Activated T-cell treated with anti-CD3 and anti-CD28 coated beads, Interleukin-2, amount 50 U/mL, for 24 hours (primary cell): Measurements from ENCODE around the gene MAP3K19.
"Not testable (repeated sequence)": the region's sequence is repeated elsewhere in the genome, so short reads cannot be mapped to it uniquely, and the experiment has no call there.

Experiments
- DNase-seq: peaks from one replicate; pipeline ENCODE4 v3.0.0-alpha.2; 2020
- H3K27ac Mint-ChIP-seq: 2 replicates; pipeline ENCODE4 v1.8.0; 2020; ENCODE audit warnings: mild to moderate bottlenecking, mixed read lengths
- H3K27me3 Mint-ChIP-seq: 2 replicates; pipeline ENCODE4 v1.8.0; 2020; ENCODE audit warnings: mixed read lengths
- H3K36me3 Mint-ChIP-seq: 2 replicates; pipeline ENCODE4 v1.8.0; 2020; ENCODE audit warnings: low read depth, mixed read lengths
- H3K4me1 Mint-ChIP-seq: 2 replicates; pipeline ENCODE4 v1.8.0; 2020; ENCODE audit warnings: low read depth, mixed read lengths
- H3K4me3 Mint-ChIP-seq: 2 replicates; pipeline ENCODE4 v1.8.0; 2020; ENCODE audit warnings: mild to moderate bottlenecking, moderate library complexity, mixed read lengths
- H3K9me3 Mint-ChIP-seq: 2 replicates; pipeline ENCODE4 v1.8.0; 2020; ENCODE audit warnings: mixed read lengths

Gene MAP3K19, protein sequence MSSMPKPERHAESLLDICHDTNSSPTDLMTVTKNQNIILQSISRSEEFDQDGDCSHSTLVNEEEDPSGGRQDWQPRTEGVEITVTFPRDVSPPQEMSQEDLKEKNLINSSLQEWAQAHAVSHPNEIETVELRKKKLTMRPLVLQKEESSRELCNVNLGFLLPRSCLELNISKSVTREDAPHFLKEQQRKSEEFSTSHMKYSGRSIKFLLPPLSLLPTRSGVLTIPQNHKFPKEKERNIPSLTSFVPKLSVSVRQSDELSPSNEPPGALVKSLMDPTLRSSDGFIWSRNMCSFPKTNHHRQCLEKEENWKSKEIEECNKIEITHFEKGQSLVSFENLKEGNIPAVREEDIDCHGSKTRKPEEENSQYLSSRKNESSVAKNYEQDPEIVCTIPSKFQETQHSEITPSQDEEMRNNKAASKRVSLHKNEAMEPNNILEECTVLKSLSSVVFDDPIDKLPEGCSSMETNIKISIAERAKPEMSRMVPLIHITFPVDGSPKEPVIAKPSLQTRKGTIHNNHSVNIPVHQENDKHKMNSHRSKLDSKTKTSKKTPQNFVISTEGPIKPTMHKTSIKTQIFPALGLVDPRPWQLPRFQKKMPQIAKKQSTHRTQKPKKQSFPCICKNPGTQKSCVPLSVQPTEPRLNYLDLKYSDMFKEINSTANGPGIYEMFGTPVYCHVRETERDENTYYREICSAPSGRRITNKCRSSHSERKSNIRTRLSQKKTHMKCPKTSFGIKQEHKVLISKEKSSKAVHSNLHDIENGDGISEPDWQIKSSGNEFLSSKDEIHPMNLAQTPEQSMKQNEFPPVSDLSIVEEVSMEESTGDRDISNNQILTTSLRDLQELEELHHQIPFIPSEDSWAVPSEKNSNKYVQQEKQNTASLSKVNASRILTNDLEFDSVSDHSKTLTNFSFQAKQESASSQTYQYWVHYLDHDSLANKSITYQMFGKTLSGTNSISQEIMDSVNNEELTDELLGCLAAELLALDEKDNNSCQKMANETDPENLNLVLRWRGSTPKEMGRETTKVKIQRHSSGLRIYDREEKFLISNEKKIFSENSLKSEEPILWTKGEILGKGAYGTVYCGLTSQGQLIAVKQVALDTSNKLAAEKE (N-terminal part only)

GRCh38 chr2:135047300-135047699 lies at the start of gene MAP3K19:
Gene MAP3K19, minus strand, starts transcription at chr2:135047447. Its CDS starts 22,800 bp downstream, at chr2:135024647.
- no peak for DNase-seq
- H3K27ac Mint-ChIP-seq, result no peak within 1 kb of the TSS
- H3K9me3 Mint-ChIP-seq, result no peaks in the 10 kb centered on the region
- no peaks in the 10 kb centered on the region for H3K27me3 Mint-ChIP-seq
- H3K4me1 Mint-ChIP-seq, result peaks cover 11% of the 10 kb centered on the region
- peaks cover 2% of the 10 kb centered on the region for H3K36me3 Mint-ChIP-seq
- H3K4me3 Mint-ChIP-seq, result no peak within 1 kb of the TSS

- DNase-seq, result no peak
- H3K36me3 Mint-ChIP-seq, result peaks cover 76% of the 10 kb centered on the region
- no peaks in the 10 kb centered on the region for H3K9me3 Mint-ChIP-seq
- H3K4me3 Mint-ChIP-seq, result no peak overlapping the region
- H3K27ac Mint-ChIP-seq, result no peak overlapping the region
- no peaks in the 10 kb centered on the region for H3K27me3 Mint-ChIP-seq
- peaks cover 28% of the 10 kb centered on the region for H3K4me1 Mint-ChIP-seq
Measured at GRCh38 chr2:135096665-135097446, 49.6 kb upstream of the MAP3K19 start.

DNA sequence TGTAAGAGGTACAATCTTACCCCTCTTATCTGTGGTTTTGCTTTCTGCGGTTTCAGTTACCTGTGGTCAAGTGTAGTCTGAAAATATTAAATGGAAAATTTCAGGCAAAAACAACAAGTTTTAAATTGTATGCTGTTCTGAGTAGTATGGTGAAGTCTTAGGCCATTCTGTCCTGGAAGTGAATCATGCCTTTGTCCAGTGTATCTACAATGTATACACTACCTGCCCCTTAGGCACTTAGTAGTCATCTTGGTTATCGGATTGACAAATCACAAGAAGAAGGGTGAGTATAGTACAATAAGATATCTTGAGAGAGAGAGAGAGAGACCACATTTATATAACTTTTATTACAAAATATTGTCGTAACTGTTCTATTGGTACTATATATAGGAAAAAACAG lies 48.3 kb upstream of the MAP3K19 start:
- no peaks in the 10 kb centered on the region for H3K27me3 Mint-ChIP-seq
- peaks cover 26% of the 10 kb centered on the region for H3K4me1 Mint-ChIP-seq
- peaks cover 80% of the 10 kb centered on the region for H3K36me3 Mint-ChIP-seq
- no peak overlapping the region for H3K27ac Mint-ChIP-seq
- no peak overlapping the region for H3K4me3 Mint-ChIP-seq
- H3K9me3 Mint-ChIP-seq, result no peaks in the 10 kb centered on the region
- DNase-seq, result no peak

- no peak for DNase-seq
- Mint-ChIP-seq H3K27ac (no peak overlapping the region), H3K4me3 (no peak overlapping the region), H3K27me3 (no peaks in the 10 kb centered on the region), H3K9me3 (no peaks in the 10 kb centered on the region), H3K36me3 (peaks cover 80% of the 10 kb centered on the region), H3K4me1 (peaks cover 19% of the 10 kb centered on the region)
Measured at GRCh38 chr2:135094508-135094907, 47.3 kb upstream of the MAP3K19 start.

- Mint-ChIP-seq H3K36me3 (peaks cover 80% of the 10 kb centered on the region), H3K4me3 (no peak overlapping the region), H3K27ac (no peak overlapping the region), H3K4me1 (peaks cover 12% of the 10 kb centered on the region), H3K9me3 (no peaks in the 10 kb centered on the region), H3K27me3 (no peaks in the 10 kb centered on the region)
- DNase-seq, result no peak
Measured at GRCh38 chr2:135093670-135094330, 46.6 kb upstream of the MAP3K19 start.

- DNase-seq, result no peak
- Mint-ChIP-seq H3K4me1 (peaks cover 12% of the 10 kb centered on the region), H3K4me3 (no peak overlapping the region), H3K36me3 (peaks cover 85% of the 10 kb centered on the region), H3K9me3 (no peaks in the 10 kb centered on the region), H3K27me3 (no peaks in the 10 kb centered on the region), H3K27ac (no peak overlapping the region)
Measured at GRCh38 chr2:135093193-135093592, 45.9 kb upstream of the MAP3K19 start.

- no peaks in the 10 kb centered on the region for H3K9me3 Mint-ChIP-seq
- H3K4me1 Mint-ChIP-seq, result peaks cover 15% of the 10 kb centered on the region
- H3K27me3 Mint-ChIP-seq, result no peaks in the 10 kb centered on the region
- H3K27ac Mint-ChIP-seq, result no peak overlapping the region
- H3K36me3 Mint-ChIP-seq, result peaks cover 88% of the 10 kb centered on the region
- no peak overlapping the region for H3K4me3 Mint-ChIP-seq
- DNase-seq, result no peak
Measured at GRCh38 chr2:135091681-135092080, 44.4 kb upstream of the MAP3K19 start.

DNA sequence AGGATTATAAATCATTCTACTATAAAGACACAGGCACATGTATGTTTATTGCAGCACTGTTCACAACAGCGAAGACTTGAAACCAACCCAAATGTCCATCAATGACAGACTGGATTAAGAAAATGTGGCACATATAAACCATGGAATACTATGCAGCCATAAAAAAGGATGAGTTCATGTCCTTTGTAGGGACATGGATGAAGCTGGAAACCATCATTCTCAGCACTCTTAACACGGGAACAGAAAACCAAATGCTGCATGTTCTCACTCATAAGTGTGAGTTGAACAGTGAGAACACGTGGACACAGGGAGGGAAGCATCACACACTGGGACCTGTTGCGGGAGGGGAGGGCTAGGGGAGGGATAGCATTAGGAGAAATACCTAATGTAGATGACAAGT lies 42.4 kb upstream of the MAP3K19 start:
- not testable (repeated sequence) for H3K27me3 Mint-ChIP-seq, H3K9me3 Mint-ChIP-seq, DNase-seq, H3K27ac Mint-ChIP-seq, H3K4me3 Mint-ChIP-seq
- peaks cover 25% of the 10 kb centered on the region for H3K4me1 Mint-ChIP-seq
- H3K36me3 Mint-ChIP-seq, result peaks cover 84% of the 10 kb centered on the region

DNA sequence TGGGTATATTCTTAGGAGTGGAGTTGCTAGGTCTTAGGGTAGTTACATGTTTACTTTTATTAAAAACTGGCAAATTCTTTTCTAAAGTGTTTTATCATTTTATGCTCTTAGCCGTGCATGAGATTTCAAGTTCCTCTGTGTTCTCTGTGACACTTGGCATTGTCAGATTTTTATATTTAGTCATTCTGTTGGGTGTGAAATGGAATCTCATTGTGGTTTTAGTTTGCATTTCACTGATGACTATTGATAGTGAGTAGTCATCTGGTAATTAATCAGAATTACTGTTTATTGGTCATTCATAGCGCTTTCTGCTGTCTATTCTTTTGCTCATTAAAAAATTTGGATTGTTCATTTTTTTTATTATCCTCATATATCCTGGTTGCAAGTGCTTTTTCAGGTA lies 39.0 kb upstream of the MAP3K19 start:
- no peak overlapping the region for H3K27ac Mint-ChIP-seq

DNA sequence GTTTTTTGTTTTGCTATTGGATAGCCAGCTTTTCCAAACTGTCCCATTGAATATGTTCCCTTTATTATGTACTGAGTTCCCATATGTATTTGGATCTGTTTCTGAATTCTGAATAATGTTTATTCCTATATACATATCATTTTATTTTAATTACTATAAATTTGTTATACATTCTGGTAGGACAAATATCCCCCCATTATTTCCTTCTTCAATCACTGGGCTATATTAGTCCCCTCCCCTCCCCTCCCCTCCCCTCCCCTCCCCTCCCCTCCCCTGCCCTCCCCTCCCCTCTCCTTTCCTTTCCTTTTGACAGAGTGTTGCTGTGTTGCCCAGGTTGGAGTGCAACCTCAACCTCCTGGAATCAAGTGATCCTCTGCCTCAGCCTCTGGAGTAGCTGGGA lies 31.2 kb upstream of the MAP3K19 start:
- Mint-ChIP-seq H3K4me3 (no peak overlapping the region), H3K36me3 (peaks cover 76% of the 10 kb centered on the region), H3K9me3 (peaks cover 3% of the 10 kb centered on the region), H3K27me3 (no peaks in the 10 kb centered on the region), H3K27ac (no peak overlapping the region), H3K4me1 (peaks cover 25% of the 10 kb centered on the region)
- DNase-seq, result no peak

More for the DNA sequence above, 39.0 kb upstream of the MAP3K19 start:
- peaks cover 6% of the 10 kb centered on the region for H3K9me3 Mint-ChIP-seq
- peaks cover 31% of the 10 kb centered on the region for H3K4me1 Mint-ChIP-seq
- DNase-seq, result no peak
- no peaks in the 10 kb centered on the region for H3K27me3 Mint-ChIP-seq
- H3K4me3 Mint-ChIP-seq, result no peak overlapping the region
- H3K36me3 Mint-ChIP-seq, result peaks cover 81% of the 10 kb centered on the region

- Mint-ChIP-seq H3K4me3 (no peak overlapping the region), H3K9me3 (peaks cover 14% of the 10 kb centered on the region), H3K4me1 (peaks cover 30% of the 10 kb centered on the region), H3K36me3 (peaks cover 78% of the 10 kb centered on the region), H3K27me3 (no peaks in the 10 kb centered on the region), H3K27ac (no peak overlapping the region)
- DNase-seq, result no peak
Measured at GRCh38 chr2:135076556-135076955, 29.3 kb upstream of the MAP3K19 start.

- Mint-ChIP-seq H3K4me1 (peaks cover 38% of the 10 kb centered on the region), H3K27me3 (no peaks in the 10 kb centered on the region), H3K4me3 (no peak overlapping the region), H3K36me3 (peaks cover 79% of the 10 kb centered on the region), H3K27ac (no peak overlapping the region), H3K9me3 (peaks cover 22% of the 10 kb centered on the region)
- DNase-seq, result no peak
Measured at GRCh38 chr2:135074216-135074615, 27.0 kb upstream of the MAP3K19 start.

DNA sequence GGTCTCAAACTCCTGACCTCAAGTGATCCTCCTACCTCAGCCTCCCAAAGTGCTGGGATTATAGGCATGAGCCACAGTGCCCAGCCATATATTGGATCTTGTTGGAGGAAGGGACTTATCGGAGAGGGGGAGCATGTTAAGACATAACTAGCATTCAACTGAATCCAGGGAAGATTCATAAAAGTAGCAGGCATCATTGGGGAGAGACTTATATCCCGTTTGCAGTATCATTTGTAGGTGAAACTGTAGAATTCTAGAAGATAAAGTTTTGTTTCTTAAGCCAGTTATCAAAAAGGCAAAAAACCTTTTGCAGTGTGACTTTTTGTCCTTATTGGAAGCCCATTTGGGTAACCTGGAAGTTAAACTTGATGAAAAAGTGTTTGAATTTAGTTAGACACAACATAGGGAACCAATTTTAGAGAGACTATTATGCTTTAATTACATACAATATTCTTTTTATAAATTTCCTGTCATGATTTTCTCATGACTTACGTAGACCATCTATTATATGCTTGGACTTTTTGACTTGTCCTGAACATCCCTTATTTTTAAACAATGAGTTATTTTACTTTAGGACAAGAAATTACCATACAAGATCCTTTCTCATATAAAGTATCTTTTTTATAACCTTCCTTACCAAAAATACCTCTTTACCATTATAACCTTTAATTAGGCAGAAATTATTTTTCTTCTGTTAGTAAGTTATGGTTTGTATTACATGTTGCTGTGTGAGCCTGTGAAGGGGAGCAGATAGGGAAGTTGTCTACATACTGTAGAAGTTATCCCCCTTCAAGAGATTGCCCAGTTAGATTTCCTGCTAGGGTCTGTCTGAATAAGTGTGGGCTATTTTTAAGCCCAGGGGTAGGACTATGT lies 25.1 kb upstream of the MAP3K19 start:
- H3K4me1 Mint-ChIP-seq, result peaks cover 47% of the 10 kb centered on the region
- H3K36me3 Mint-ChIP-seq, result peaks cover 75% of the 10 kb centered on the region
- H3K9me3 Mint-ChIP-seq, result peaks cover 22% of the 10 kb centered on the region
- DNase-seq, result no peak
- no peaks in the 10 kb centered on the region for H3K27me3 Mint-ChIP-seq
- H3K4me3 Mint-ChIP-seq, result no peak overlapping the region
- H3K27ac Mint-ChIP-seq, result no peak overlapping the region
